OCI-LY3 (cell line): ENCODE data around the gene CNPY1.

Experiments
- EZH2phosphoT487 ChIP-seq: fragments of 200-600 bp; shearing (Covaris generic); IDR thresholded peaks from 2 replicates; pipeline ENCODE4 v1.6.1; 2018; ENCODE audit warnings: antibody characterized with exemption, mixed run types, low read depth
- TF ChIP-seq, protein P1 (sequence below): fragments of 200-600, 300-600 bp; sonication (generic); IDR thresholded peaks from 2 replicates; pipeline ENCODE4 v1.5.1; 2014; ENCODE audit warnings: antibody characterized with exemption, low read length, low read depth

DNA sequence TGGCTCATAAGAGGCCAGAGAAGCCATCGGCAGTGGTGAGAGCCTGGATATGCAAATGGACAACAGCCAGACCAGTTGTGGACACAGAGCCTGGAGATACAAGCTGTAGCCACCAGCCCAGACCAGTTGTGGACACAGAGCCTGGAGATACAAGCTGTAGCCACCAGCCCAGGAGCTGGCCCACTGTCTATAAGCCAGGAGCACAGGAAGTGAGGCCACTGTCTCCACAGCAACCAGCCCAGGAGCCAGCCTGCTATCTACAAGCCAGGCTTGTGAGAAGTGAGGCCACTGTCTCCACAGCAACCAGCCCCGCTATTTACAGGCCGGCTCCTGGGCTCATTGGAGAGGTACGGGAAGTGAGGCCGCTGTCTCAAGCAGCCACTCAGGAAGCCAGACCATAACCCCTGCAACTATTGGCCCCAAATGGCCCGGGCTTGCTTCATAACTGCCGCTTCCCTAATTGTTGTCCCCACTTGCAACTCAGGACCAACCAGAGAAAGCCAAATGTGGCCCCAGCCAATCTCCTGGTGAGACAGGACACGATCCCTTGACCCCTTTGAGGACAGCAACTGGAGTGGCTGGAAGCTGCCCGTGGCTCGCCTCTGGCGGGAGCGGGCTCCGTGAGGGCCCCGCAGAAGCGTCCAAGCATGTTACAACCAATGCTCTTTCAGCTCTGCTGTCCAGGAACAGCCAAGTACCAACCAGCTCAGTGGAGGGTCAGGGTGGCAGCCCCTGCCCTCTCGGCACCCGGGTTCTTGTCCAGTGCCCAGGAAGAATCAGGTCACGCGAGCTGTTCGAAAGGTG is 44.1 kb upstream of the CNPY1 start:
- TF ChIP-seq, protein P1, sequence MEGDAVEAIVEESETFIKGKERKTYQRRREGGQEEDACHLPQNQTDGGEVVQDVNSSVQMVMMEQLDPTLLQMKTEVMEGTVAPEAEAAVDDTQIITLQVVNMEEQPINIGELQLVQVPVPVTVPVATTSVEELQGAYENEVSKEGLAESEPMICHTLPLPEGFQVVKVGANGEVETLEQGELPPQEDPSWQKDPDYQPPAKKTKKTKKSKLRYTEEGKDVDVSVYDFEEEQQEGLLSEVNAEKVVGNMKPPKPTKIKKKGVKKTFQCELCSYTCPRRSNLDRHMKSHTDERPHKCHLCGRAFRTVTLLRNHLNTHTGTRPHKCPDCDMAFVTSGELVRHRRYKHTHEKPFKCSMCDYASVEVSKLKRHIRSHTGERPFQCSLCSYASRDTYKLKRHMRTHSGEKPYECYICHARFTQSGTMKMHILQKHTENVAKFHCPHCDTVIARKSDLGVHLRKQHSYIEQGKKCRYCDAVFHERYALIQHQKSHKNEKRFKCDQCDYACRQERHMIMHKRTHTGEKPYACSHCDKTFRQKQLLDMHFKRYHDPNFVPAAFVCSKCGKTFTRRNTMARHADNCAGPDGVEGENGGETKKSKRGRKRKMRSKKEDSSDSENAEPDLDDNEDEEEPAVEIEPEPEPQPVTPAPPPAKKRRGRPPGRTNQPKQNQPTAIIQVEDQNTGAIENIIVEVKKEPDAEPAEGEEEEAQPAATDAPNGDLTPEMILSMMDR: no peak
- no peak for TF ChIP-seq EZH2phosphoT487
